ENCODE results near the gene INS. TPM values are rescaled to one million over a fixed set of nuclear protein-coding genes. Genes with fewer than 3 reads are reported as not detected.

The INS gene
- total and polyA plus RNA-seq, 2 donors (not counting 1 experiment from before 2014, with no cell fraction given): not detected

DNA sequence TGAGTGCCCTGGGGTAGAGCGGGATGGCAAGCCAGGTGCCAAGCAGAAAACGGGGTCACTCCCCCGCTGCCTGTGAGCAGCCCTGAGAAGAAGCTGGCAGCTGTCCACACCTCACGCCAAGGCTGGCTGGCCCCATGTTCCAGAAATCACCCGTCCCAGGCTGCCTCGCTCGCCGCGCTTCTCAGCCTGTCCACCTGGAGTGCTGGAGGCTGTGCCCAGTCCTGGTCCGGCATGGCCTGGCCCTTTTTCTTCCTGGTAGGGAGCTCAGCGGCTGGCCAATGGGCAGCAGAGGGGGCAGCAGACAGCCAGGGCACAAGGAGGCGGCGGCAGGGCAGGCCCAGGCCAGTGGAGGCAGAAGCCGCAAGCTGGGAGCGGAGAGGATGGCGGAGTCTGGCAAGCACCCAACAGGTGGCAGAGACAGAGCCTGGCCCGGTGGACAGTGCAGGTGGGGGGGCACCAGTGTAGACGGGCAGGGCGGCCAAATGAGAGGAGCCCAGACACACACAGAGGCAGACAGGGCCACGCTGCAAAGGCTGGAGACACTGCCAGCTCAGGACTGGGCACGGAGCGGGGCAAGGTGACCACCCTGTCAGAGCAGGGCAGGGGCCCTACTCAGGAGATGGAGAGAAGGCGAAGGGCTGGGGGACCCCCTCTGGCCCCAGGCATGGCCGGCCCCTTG lies 47.8 kb upstream of the INS start:
- no peaks in the 10 kb centered on the region for H3K9me3 Mint-ChIP-seq (ENCODE audit: insufficient read depth)
- no peak overlapping the region for H3K9ac ChIP-seq (ENCODE audit: low read length)
- H3K4me3 ChIP-seq (ENCODE audit: control extremely low read depth in 1 of 5, extremely low read depth in 1 of 5, insufficient read depth in 1 of 5, low read depth in 2 of 5, low read length in 4 of 5): no peak overlapping the region
- no peak overlapping the region for H3K27ac Mint-ChIP-seq
- H3K4me1 Mint-ChIP-seq: peaks cover 2% of the 10 kb centered on the region
- ChIA-PET POLR2A (no interaction called here), CTCF (interaction anchor here (1.0 kb wide), 1 partner anchor 212 kb away, joined by 3 read pairs; no protein-coding TSS in a partner anchor)
- H3K4me2 ChIP-seq (replicated peaks; ENCODE audit: low read depth, low read length, poor library complexity, severe bottlenecking): no peak overlapping the region
- no peak overlapping the region for H3K27ac ChIP-seq (ENCODE audit: low read length in 2 of 2)
- no peaks in the 10 kb centered on the region for H3K79me2 ChIP-seq (ENCODE audit: control insufficient read depth, insufficient read depth, low read length)
- TF ChIP-seq, protein P1, sequence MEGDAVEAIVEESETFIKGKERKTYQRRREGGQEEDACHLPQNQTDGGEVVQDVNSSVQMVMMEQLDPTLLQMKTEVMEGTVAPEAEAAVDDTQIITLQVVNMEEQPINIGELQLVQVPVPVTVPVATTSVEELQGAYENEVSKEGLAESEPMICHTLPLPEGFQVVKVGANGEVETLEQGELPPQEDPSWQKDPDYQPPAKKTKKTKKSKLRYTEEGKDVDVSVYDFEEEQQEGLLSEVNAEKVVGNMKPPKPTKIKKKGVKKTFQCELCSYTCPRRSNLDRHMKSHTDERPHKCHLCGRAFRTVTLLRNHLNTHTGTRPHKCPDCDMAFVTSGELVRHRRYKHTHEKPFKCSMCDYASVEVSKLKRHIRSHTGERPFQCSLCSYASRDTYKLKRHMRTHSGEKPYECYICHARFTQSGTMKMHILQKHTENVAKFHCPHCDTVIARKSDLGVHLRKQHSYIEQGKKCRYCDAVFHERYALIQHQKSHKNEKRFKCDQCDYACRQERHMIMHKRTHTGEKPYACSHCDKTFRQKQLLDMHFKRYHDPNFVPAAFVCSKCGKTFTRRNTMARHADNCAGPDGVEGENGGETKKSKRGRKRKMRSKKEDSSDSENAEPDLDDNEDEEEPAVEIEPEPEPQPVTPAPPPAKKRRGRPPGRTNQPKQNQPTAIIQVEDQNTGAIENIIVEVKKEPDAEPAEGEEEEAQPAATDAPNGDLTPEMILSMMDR (IDR thresholded peaks at IDR 0.05): no peak
- no peak for TF ChIP-seq EZH2 (IDR thresholded peaks at IDR 0.05; ENCODE audit: borderline replicate concordance, insufficient read depth, low read depth, low read length, poor library complexity, severe bottlenecking)
- peaks cover 0 to 9% (median 0%) of the 10 kb centered on the region in 3 donors for H3K9me3 ChIP-seq (ENCODE audit: control extremely low read depth in 1 of 3, control insufficient read depth in 2 of 3, insufficient read depth in 1 of 3, low read length in 2 of 3)
- no peak for DNase-seq
- H3K36me3 ChIP-seq (replicated peaks in 1 of 2; ENCODE audit: control extremely low read depth in 1 of 2, control insufficient read depth in 1 of 2, extremely low read depth in 1 of 2, insufficient read depth in 2 of 2, low read length in 1 of 2): no peaks in the 10 kb centered on the region
- no peaks in the 10 kb centered on the region for H4K20me1 ChIP-seq (ENCODE audit: control insufficient read depth, insufficient read depth, low read length, poor library complexity, severe bottlenecking)
- intact Hi-C loops (cut with micrococcal nuclease): no loop called here
- no peaks in the 10 kb centered on the region for H3K4me1 ChIP-seq (ENCODE audit: control insufficient read depth in 2 of 2, insufficient read depth in 2 of 2, low read length in 2 of 2)
- H3K27me3 ChIP-seq (replicated peaks in 1 of 4; ENCODE audit: control extremely low read depth in 1 of 4, control insufficient read depth in 3 of 4, insufficient read depth in 4 of 4, low read length in 3 of 4): no peaks in the 10 kb centered on the region
- WGBS (ENCODE audit: insufficient coverage): 93% methylated on average over 24 of the region's 24 CpGs
- no peak overlapping the region for H2AFZ ChIP-seq (ENCODE audit: insufficient read depth, low read depth, low read length, poor library complexity, severe bottlenecking)
- H3K4me3 Mint-ChIP-seq: no peak overlapping the region
- no peak for ATAC-seq (ENCODE audit: low read depth)
- peaks cover 15% of the 10 kb centered on the region for H3K27me3 Mint-ChIP-seq

DNA sequence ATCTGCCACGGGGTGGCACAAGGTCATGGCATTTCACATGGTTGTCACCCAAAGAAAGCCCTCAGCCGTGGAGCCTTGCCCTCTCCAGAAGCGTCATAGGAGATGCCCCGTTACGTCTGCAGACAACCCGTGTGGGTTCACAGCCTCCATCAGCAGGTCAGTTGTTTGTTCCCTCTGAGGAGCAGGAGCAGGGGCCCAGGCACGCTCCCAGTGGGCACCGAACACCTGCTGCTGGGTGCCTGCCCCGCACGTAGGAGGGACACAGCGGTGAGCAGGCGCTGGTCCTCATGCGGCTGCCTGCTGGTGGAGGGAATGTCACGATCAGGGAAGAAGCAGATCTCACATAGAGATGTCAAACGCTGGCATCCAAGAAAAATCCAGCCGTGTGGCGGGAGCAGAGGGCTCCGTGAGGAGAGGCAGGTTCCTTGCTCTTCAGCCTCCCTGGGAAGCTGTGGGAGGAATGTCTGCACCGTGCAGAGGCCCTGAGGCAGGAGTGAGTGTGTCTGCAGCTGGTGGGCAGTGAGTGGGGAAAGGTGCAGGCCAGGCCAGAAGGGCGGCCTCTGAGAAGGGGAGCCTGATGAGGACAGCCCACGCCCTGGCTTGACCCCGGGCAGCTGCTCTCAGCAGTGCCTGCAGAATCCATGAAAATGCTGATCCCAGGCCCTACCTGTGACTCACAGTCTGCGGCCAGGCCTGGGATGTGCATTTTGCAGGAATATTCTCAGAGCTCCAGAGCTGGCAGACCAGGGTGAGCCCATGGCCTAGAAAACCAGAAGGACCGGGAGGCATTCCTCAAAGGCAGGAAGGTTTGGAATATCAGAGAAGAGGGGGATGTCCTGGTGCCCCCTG lies 47.0 kb upstream of the INS start:
- CTCF ChIA-PET: no interaction called here

More for the DNA sequence above, 47.0 kb upstream of the INS start:
- POLR2A ChIA-PET: no interaction called here
- DNase-seq (no peak), ATAC-seq (ENCODE audit: low read depth) (no peak)
- Histone ChIP-seq H3K4me2 (replicated peaks; ENCODE audit: low read depth, low read length, poor library complexity, severe bottlenecking) (no peak overlapping the region), H3K4me3 (ENCODE audit: control extremely low read depth in 1 of 5, extremely low read depth in 1 of 5, insufficient read depth in 1 of 5, low read depth in 2 of 5, low read length in 4 of 5) (no peak overlapping the region), H3K27ac (ENCODE audit: low read length in 2 of 2) (no peak overlapping the region), H3K27me3 (replicated peaks in 1 of 4; ENCODE audit: control extremely low read depth in 1 of 4, control insufficient read depth in 3 of 4, insufficient read depth in 4 of 4, low read length in 3 of 4) (no peaks in the 10 kb centered on the region), H3K9ac (ENCODE audit: low read length) (no peak overlapping the region), H3K9me3 (ENCODE audit: control extremely low read depth in 1 of 3, control insufficient read depth in 2 of 3, insufficient read depth in 1 of 3, low read length in 2 of 3) (peaks cover 0 to 9% (median 0%) of the 10 kb centered on the region in 3 donors), H3K4me1 (ENCODE audit: control insufficient read depth in 2 of 2, insufficient read depth in 2 of 2, low read length in 2 of 2) (no peaks in the 10 kb centered on the region), H3K79me2 (ENCODE audit: control insufficient read depth, insufficient read depth, low read length) (no peaks in the 10 kb centered on the region), H4K20me1 (ENCODE audit: control insufficient read depth, insufficient read depth, low read length, poor library complexity, severe bottlenecking) (no peaks in the 10 kb centered on the region), H2AFZ (ENCODE audit: insufficient read depth, low read depth, low read length, poor library complexity, severe bottlenecking) (no peak overlapping the region), H3K36me3 (replicated peaks in 1 of 2; ENCODE audit: control extremely low read depth in 1 of 2, control insufficient read depth in 1 of 2, extremely low read depth in 1 of 2, insufficient read depth in 2 of 2, low read length in 1 of 2) (no peaks in the 10 kb centered on the region)
- H3K27ac Mint-ChIP-seq: no peak overlapping the region
- no peaks in the 10 kb centered on the region for H3K9me3 Mint-ChIP-seq (ENCODE audit: insufficient read depth)
- peaks cover 9% of the 10 kb centered on the region for H3K27me3 Mint-ChIP-seq
- intact Hi-C loops (cut with micrococcal nuclease): no loop called here
- no peak for TF ChIP-seq EZH2 (IDR thresholded peaks at IDR 0.05; ENCODE audit: borderline replicate concordance, insufficient read depth, low read depth, low read length, poor library complexity, severe bottlenecking)
- TF ChIP-seq, protein P1 (IDR thresholded peaks at IDR 0.05): no peak
- H3K4me3 Mint-ChIP-seq: no peak overlapping the region
- 80% methylated on average over 24 of the region's 24 CpGs for WGBS (ENCODE audit: insufficient coverage)
- no peaks in the 10 kb centered on the region for H3K4me1 Mint-ChIP-seq
